Upper lobe of left lung (tissue), 6 donors: ENCODE data around the gene LINC00632. TPM values are rescaled to one million over a fixed set of nuclear protein-coding genes. Genes with fewer than 3 reads are reported as not detected.

Experiments used
- ATAC-seq, 2 donors: fragments of 200-7000 bp; cut with Tn5 transposase; one replicate each; pipeline ENCODE4 v1.9.1; 2022; ENCODE audit warnings: mild to moderate bottlenecking in 2 of 2, moderate library complexity in 2 of 2; ENCODE audit not compliant: low FRiP score in 2 of 2
- DNase-seq, 2 donors: peaks; one replicate each; pipeline ENCODE4 v3.0.0-alpha.2; 2019 to 2020
- H3K27ac ChIP-seq, 4 donors: fragments of 200-600 bp; sonication (generic); one replicate each; pipeline ENCODE4 v1.5.1; 2016 to 2019
- H3K27me3 ChIP-seq, 4 donors: fragments of 200-600 bp; sonication (generic); one replicate each; pipeline ENCODE4 v1.5.1; 2017 to 2019
- H3K36me3 ChIP-seq, 4 donors: fragments of 200-600 bp; sonication (generic); one replicate each; pipeline ENCODE4 v1.5.1; 2016 to 2019
- H3K4me1 ChIP-seq, 4 donors: fragments of 200-600 bp; sonication (generic); one replicate each; pipeline ENCODE4 v1.5.1; 2018 to 2019
- H3K4me3 ChIP-seq, 4 donors: fragments of 200-600 bp; sonication (generic); one replicate each; pipeline ENCODE4 v1.5.1; 2017 to 2019; ENCODE audit warnings: mild to moderate bottlenecking in 2 of 4, moderate library complexity in 1 of 4
- H3K9me3 ChIP-seq, 4 donors: fragments of 200-600 bp; sonication (generic); one replicate each; pipeline ENCODE4 v1.5.1; 2018 to 2019
- EP300 ChIP-seq, 4 donors: sonication (generic); formaldehyde crosslinking; IDR thresholded peaks; one replicate each; pipeline ENCODE4 v1.5.1; 2017; ENCODE audit warnings: antibody characterized with exemption in 4 of 4, control low read depth in 2 of 4
- POLR2A ChIP-seq, 4 donors: fragments of 450-650 bp; IDR thresholded peaks; one replicate each; pipeline ENCODE4 v1.5.1; 2016 to 2017; ENCODE audit warnings: antibody characterized with exemption in 4 of 4, mild to moderate bottlenecking in 2 of 4
- POLR2AphosphoS5 ChIP-seq, 2 donors: sonication (generic); formaldehyde crosslinking; IDR thresholded peaks; one replicate each; pipeline ENCODE4 v1.5.1; 2017; ENCODE audit warnings: antibody characterized with exemption in 2 of 2
- WGBS, 2 donors: methylation state at CpG; one replicate each; pipeline ENCODE4 v1.1.5; 2017 to 2018; 5-methylcytosine and 5-hydroxymethylcytosine counted together
- total RNA-seq, 6 donors: library from RNA; depleted of rRNA in 4 of 6; stranded (reverse); fragments of >200 nt in 4 of 6; gene quantifications; one replicate each; pipeline versions ENCODE4 v1.1.0 to v1.2.1, GENCODE V29; 2016 to 2021
- TF ChIP-seq, protein P1 (sequence below), 6 experiments: fragments of 450-650 bp in 4 of 6; fragments of 200-600 bp in 2 of 6; sonication (generic) in 2 of 6; IDR thresholded peaks; one replicate each; pipeline ENCODE4 v1.5.1; 2016 to 2019; ENCODE audit warnings: antibody characterized with exemption in 6 of 6
- donor health status: DM: no; HTN: no; CAD: no; lungs with moderate emphysema.
- donor health status: DM: no; HTN: yes; CAD: no; lungs with severe emphysema.

Gene LINC00632
- 100 to 1,000 TPM in 1 of 6 donors, 10 to 100 TPM in 5; 18.3 to 175 (median 30.5) TPM for total RNA-seq

DNA sequence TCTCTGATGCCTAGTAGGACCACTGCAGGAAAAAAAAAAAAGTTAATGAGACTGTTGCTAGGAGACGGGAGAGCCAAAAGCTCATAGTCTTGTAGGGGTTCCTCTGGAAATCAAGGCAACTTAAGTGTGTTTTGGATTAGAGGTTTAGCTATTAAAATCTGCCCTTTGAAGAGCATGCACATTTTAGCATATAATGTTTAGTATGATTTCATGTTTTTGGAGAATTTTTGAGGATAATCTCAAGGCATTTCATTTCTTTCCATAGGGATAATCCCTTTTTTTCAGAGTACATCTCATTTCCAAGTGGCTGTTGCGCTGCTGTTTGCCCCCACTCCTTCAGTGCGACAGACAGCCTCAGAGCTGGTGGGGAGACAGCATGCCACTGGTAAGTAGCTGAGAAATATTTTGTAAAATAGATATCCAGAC, at the start of gene LINC00632:
TSS of gene LINC00632 (plus strand) at position 339 of the 426 bp plus-strand sequence.
- Histone ChIP-seq H3K36me3 (no peaks in the 10 kb centered on the region), H3K27me3 (no peaks in the 10 kb centered on the region), H3K4me1 (no peaks in the 10 kb centered on the region), H3K4me3 (no peak within 1 kb of the TSS), H3K9me3 (no peaks in the 10 kb centered on the region), H3K27ac (no peak within 1 kb of the TSS)
- WGBS, 2 donors = 70 to 82% methylated on average over 3 of the region's 3 CpGs
- ATAC-seq (no peak), DNase-seq (no peak)
- TF ChIP-seq EP300 (IDR thresholded peaks at IDR 0.05) (no peak), POLR2AphosphoS5 (IDR thresholded peaks at IDR 0.05) (no peak), POLR2A (IDR thresholded peaks at IDR 0.05) (no peak)
- TF ChIP-seq, protein P1, sequence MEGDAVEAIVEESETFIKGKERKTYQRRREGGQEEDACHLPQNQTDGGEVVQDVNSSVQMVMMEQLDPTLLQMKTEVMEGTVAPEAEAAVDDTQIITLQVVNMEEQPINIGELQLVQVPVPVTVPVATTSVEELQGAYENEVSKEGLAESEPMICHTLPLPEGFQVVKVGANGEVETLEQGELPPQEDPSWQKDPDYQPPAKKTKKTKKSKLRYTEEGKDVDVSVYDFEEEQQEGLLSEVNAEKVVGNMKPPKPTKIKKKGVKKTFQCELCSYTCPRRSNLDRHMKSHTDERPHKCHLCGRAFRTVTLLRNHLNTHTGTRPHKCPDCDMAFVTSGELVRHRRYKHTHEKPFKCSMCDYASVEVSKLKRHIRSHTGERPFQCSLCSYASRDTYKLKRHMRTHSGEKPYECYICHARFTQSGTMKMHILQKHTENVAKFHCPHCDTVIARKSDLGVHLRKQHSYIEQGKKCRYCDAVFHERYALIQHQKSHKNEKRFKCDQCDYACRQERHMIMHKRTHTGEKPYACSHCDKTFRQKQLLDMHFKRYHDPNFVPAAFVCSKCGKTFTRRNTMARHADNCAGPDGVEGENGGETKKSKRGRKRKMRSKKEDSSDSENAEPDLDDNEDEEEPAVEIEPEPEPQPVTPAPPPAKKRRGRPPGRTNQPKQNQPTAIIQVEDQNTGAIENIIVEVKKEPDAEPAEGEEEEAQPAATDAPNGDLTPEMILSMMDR (IDR thresholded peaks at IDR 0.05) = no peak

DNA sequence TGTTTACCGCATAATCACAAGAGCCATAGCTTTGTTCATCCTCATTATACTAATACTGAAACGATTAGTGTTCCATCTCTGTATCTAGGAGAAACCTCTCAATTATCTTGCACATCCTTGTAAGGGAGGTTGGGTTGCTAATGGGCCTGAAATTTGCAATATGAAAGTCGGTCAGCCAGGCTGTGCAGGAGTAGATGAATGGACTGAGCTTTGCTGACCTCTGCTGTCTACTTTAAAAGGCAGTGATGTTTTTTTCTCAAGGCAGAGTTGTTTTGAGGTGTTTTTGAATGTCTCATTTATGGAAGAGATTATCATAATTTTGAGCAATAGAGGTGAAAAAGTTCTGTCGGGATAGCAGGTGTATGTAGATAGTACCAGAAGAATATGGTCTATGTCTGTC, 47.9 kb upstream of the LINC00632 start:
- DNase-seq = no peak
- Histone ChIP-seq H3K27me3 (no peaks in the 10 kb centered on the region), H3K4me3 (no peak overlapping the region), H3K9me3 (no peaks in the 10 kb centered on the region), H3K4me1 (no peaks in the 10 kb centered on the region), H3K27ac (no peak overlapping the region), H3K36me3 (no peaks in the 10 kb centered on the region)
- ATAC-seq = no peak
- 43 to 61% methylated on average over 4 of the region's 4 CpGs for WGBS, 2 donors
- TF ChIP-seq POLR2AphosphoS5 (IDR thresholded peaks at IDR 0.05) = no peak
- TF ChIP-seq POLR2A (IDR thresholded peaks at IDR 0.05) = no peak
- TF ChIP-seq, protein P1 (IDR thresholded peaks at IDR 0.05) = peak in 1 of 6 experiments; percentile 20
- TF ChIP-seq EP300 (IDR thresholded peaks at IDR 0.05) = no peak

DNA sequence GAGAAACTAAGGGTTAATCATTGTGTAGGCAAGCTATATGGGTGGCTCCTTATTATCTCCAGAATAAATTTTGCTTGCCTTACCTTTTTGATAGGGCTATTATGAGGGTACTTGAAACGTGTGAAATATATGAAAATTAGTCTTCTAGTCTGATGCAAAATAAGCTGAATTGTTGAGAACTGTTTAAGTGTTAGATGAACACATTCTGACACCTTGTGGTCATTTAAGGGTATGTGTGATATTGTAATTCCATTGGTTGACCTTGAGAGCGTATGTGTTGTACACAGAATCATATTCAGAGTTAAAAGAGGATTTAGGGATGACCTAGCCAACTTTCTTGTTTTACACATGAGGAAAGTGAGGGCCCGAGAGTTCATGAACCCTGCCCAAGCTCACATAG, 44.6 kb upstream of the LINC00632 start:
- H3K27me3 ChIP-seq = no peaks in the 10 kb centered on the region

DNA sequence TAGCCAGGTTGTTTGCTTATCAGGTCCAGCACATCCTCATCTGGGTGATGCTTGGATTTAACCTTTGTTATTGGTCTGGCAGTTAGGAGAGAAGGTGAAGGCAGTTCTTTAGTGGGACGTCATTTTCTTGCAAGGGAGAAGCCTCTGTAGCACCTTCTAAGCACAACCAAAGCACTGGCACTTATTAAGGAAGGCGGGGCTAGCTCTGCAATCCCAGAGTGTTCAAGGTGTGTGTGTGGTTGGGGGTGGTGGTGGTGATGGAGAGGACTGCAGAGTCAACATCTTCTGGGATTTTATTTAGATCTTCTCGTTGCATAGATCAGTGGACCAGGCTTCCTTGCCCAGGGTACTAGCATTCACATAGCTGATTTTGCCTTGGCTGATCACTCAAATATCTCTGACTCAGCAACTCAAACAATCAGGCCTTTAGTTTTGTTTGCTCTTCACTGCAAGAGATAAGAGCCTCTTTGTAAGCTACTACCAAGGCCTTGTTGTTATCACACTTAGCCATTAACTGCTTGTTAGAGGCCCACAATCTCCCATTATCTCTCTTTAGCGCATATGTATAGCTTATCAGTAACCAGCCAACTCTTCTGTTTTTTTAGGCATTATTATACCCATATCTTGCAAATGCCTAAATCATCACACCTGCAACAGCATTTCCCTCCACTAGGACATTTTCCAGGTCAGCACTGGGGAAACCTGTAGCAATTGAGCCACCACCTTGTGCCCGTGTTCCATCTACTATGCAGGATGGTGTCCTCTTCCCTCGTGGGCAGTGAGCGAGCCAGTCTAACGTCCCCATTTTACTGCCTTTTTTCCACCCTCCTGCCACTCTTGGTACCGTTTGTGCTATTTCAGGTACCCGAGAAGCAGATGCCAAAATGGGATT, 36.5 kb upstream of the LINC00632 start:
- no peak overlapping the region for H3K4me3 ChIP-seq
- DNase-seq (no peak), ATAC-seq (no peak)
- H3K27me3 ChIP-seq = no peaks in the 10 kb centered on the region
- no peaks in the 10 kb centered on the region for H3K4me1 ChIP-seq
- 60% methylated on average over 9 to 10 of the region's 10 CpGs for WGBS, 2 donors
- H3K27ac ChIP-seq = no peak overlapping the region
- TF ChIP-seq POLR2AphosphoS5 (IDR thresholded peaks at IDR 0.05) (no peak), POLR2A (IDR thresholded peaks at IDR 0.05) (no peak), EP300 (IDR thresholded peaks at IDR 0.05) (no peak)
- TF ChIP-seq, protein P1 (IDR thresholded peaks at IDR 0.05) = no peak
- H3K9me3 ChIP-seq = no peaks in the 10 kb centered on the region
- H3K36me3 ChIP-seq = no peaks in the 10 kb centered on the region

More for the DNA sequence above, 44.6 kb upstream of the LINC00632 start:
- no peak for TF ChIP-seq POLR2A (IDR thresholded peaks at IDR 0.05)
- no peak for TF ChIP-seq POLR2AphosphoS5 (IDR thresholded peaks at IDR 0.05)
- TF ChIP-seq, protein P1 (IDR thresholded peaks at IDR 0.05) = peak in 3 of 6 experiments; percentile 32 to 54 (median 42)
- DNase-seq = no peak
- H3K27ac ChIP-seq = no peak overlapping the region
- H3K4me1 ChIP-seq = no peaks in the 10 kb centered on the region
- no peak overlapping the region for H3K4me3 ChIP-seq
- WGBS, 2 donors = 38 to 46% methylated on average over 3 of the region's 3 CpGs
- no peak for ATAC-seq
- H3K9me3 ChIP-seq = no peaks in the 10 kb centered on the region
- no peaks in the 10 kb centered on the region for H3K36me3 ChIP-seq
